HG03558 (cell line): Measurements from ENCODE around the gene ARAP2.

Source experiments
- ATAC-seq: cut with Tn5 transposase; IDR thresholded peaks from one replicate; pipeline ENCODE4 v1.9.1; 2021; ENCODE audit warnings: moderate number of reproducible peaks; ENCODE audit not compliant: unreplicated experiment; ENCODE audit errors: extremely low read depth

The ARAP2 gene

DNA sequence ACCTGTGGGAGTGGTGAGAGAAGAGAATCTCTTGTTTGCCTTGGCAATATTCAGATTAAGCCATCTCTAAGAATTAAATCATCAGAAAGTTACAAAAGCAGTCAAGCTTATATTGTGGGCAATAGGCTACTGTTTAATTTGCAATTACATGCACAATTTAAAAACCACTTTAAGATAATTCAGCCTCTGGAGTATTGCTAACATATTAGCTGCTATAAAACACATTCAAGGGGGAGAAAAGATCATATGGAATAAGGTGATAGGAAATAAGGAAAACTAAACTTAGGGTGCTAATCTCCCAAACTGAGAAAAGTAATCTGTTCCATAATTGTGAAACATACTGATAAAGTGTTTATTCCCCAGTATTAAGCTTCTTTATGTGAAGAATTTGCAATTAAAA lies 103.9 kb downstream of the ARAP2 start:
- ATAC-seq = no peak

DNA sequence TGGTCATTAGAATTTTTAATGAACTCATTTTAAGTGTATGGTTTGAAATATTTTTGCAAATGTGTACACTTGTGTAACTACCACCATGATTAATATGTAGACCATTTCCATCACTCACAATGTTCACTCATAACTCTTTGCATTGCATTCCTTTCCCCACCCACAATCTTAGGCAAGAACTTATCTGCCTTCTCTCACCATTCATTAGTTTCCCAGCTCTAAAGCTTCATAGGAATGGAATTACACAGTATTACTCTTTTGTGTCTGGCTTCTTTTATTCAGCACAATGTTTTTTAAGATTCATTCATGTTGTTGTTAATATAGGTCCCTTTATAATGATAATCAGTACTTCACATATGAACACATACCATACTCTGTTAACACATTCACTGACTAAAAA lies 106.1 kb downstream of the ARAP2 start:
- no peak for ATAC-seq

GRCh38 chr4:36137336-36137735 lies 107.0 kb downstream of the ARAP2 start:
- no peak for ATAC-seq

- ATAC-seq = no peak
These were observed 110.7 kb downstream of the ARAP2 start for GRCh38 chr4:36133658-36134057.

DNA sequence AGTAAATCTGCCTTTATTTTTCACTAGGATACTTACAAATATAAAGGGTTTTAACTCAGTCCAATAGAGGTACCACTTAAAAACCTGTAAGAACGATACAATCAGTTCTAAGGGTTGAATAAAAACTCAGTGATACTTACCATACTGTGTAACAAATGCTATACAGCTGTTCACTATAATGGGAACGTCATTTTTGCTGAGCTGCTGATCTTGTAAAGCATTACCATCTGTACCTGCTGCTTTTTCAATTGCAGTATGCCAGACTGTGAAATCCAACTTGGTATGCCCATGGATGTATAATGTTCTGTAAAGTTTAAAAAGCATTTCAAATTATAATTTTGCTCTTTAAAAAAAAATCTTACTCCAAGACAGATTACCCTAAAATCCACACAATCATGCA lies 111.2 kb downstream of the ARAP2 start:
- ATAC-seq = no peak

DNA sequence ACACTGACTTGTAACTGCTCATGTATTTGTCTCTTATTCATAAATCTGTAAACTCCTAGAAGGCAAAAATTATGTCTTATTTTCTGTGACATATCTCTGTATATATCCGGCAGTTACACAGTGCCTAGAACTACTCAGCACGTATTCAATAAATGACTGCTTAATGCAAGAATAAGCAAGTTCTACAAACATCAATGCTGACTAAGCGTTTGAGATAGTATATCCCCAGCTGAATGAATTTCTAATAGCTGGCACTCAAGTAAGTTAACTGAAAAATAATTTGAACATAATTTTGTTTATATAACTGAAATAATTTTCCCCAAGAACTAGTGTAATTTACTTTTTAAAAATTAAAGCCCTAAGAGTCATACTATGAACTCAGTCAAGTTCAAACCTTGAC lies 113.7 kb downstream of the ARAP2 start:
- ATAC-seq = no peak

DNA sequence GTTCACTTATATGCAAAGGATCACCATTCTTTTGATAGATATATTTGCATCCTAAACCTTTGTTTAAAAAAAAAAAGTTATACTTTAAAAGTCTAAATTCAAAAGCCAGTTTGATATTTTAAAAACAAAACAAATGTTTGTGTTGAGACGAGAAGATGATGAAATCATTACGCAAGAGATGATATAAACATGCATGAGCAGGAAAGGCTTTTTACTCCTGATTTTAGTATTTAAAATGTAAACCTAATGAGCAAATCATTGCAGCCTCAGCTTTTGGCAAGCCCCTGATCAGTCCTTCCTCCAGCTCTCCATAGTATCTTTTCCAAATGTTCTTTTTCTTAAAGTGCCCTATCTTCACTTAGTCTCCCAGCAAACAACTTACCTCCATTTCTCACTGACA lies 115.6 kb downstream of the ARAP2 start:
- no peak for ATAC-seq

- no peak for ATAC-seq
These were observed 120.4 kb downstream of the ARAP2 start for GRCh38 chr4:36123906-36124305.

DNA sequence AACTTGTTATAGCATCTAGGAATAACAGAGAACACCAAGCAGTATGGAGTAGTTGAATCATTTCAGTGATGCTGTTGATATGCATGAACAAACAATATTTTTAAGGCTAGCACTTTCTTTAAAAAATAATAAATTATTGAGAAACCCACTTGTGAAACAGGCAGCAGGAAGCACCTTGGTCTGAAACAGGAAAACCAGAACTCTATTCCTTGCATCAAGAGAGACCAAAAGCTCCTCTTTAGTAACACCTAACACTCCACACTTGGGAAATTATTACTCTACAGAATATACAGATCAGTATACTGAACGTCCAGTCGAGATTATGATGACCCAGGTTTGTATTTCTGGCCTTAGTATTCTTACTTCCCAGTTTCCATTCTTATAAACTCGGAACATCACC lies 129.0 kb downstream of the ARAP2 start:
- ATAC-seq = no peak

- ATAC-seq = no peak
These were observed 133.1 kb downstream of the ARAP2 start for GRCh38 chr4:36111172-36111571.

GRCh38 chr4:36099509-36099908 lies 144.8 kb downstream of the ARAP2 start:
- ATAC-seq = no peak

GRCh38 chr4:36094995-36095394 lies 149.3 kb downstream of the ARAP2 start:
- ATAC-seq = no peak

DNA sequence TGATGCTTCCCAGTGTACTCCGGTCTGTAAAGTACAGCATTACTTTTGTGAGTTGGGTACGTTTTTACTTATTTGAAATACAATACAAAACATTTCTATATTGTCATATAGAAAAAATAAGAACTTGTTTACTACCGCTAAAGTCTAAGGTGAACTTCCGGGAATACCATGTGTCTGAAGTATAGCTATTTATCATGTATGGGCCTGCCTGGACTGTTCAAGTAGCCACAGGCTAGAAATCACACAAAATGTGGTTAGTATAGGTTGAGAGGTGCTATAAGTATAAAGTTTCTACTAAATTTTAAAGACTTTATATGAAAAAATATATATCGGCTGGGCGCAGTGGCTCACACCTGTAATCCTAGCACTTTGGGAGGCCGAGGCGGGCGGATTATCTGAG lies 152.3 kb downstream of the ARAP2 start:
- ATAC-seq = no peak

GRCh38 chr4:36088542-36088941 lies 155.8 kb downstream of the ARAP2 start:
- no peak for ATAC-seq

- no peak for ATAC-seq
These were observed 158.0 kb downstream of the ARAP2 start for GRCh38 chr4:36086261-36086786.

GRCh38 chr4:36082817-36083216 lies 161.5 kb downstream of the ARAP2 start:
- ATAC-seq = no peak

- ATAC-seq = peak; percentile 95
These were observed 163.1 kb downstream of the ARAP2 start for GRCh38 chr4:36081185-36081584.

- ATAC-seq = no peak
These were observed 164.6 kb downstream of the ARAP2 start for GRCh38 chr4:36079666-36080065.

DNA sequence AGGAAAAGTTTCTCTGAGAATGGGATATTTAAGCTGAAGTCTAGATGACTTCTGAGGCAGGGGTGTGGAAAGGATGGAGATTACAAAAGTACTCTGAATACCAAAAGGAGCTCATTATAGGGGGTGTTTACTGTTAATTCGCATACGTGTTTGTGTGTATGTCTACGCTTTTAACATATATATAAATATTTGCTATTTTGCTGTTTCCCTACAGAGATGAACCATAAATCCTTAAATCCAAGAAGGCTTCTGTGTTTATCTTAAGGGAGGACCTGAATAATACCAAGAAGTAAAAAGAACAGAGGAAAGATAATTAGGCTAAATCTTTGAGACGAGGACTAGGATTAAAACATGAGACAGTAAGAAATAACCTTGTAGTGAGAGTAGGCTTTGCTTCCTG lies 166.0 kb downstream of the ARAP2 start:
- no peak for ATAC-seq

- ATAC-seq = no peak
These were observed 171.8 kb downstream of the ARAP2 start for GRCh38 chr4:36072529-36072928.

DNA sequence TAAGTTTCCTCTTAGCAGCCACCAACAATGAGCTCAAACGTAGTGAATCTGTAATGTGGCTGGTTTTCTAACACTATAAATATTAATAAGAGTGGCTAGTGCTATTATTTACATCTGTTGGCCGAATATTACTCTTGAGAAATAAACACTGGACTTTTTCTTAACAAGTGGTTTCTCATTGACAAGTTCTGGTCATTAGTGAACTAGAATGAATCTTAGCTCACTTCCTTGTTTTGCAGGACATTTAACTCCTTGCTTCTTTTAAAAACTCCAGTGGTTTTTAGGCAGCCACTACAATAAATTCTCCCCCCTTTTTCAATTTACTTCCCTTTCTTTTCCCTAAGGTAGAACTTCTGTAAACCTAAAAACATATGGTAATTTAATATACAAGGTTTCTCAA lies 177.2 kb downstream of the ARAP2 start:
- no peak for ATAC-seq

GRCh38 chr4:36065274-36065871 lies 178.9 kb downstream of the ARAP2 start:
- ATAC-seq = no peak

GRCh38 chr4:36064117-36064516 lies 180.2 kb downstream of the ARAP2 start:
- ATAC-seq = no peak
